ENCODE data around the gene TPI1.

TPI1 gene

DNA sequence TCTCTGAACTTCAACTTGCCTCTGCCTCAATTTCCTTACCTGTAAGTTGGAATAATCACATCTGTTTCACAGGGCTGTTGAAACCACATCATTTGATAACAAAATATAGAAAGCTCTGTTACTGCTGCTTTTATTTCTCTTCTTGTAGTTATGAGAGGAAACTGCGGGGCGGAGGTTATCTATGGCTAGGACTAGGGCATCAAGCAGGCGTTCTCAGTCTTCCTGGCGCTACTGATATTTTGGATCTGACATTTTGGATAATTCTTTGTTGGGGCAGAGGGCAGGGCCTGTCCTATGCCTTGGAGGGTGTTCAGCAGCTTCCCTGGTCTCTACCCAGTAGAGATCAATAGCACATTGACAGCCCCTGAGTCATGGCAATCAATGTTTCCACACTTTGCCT, 35.2 kb upstream of the TPI1 start:
- H3K27ac ChIP-seq (ENCODE audit: low read depth, low read length), result no peak overlapping the region
- H3K4me1 ChIP-seq (ENCODE audit: control insufficient read depth, low read length), result peaks cover 27% of the 10 kb centered on the region
- no peaks in the 10 kb centered on the region for H4K20me1 ChIP-seq (ENCODE audit: control insufficient read depth, insufficient read depth, low read depth, low read length)
- H3F3A ChIP-seq (ENCODE audit: control insufficient read depth, insufficient read depth), result no peaks in the 10 kb centered on the region
- H3K9me3 ChIP-seq (ENCODE audit: control insufficient read depth, insufficient read depth, low read length), result no peaks in the 10 kb centered on the region
- no peaks in the 10 kb centered on the region for H3K36me3 ChIP-seq (ENCODE audit: control insufficient read depth, low read length)
- no peak overlapping the region for H3K4me3 ChIP-seq (ENCODE audit: low read length)
- no peaks in the 10 kb centered on the region for H3K9me2 ChIP-seq (replicated peaks; ENCODE audit: control insufficient read depth, low read length)
- no peaks in the 10 kb centered on the region for H3K79me2 ChIP-seq (ENCODE audit: control insufficient read depth, low read length)
- peaks cover 58% of the 10 kb centered on the region for H3K27me3 ChIP-seq (ENCODE audit: control insufficient read depth, low read length)
- TF ChIP-seq EZH2phosphoT487 (IDR thresholded peaks at IDR 0.05; ENCODE audit: borderline replicate concordance, low read length), result no peak
- TF ChIP-seq, protein P1, sequence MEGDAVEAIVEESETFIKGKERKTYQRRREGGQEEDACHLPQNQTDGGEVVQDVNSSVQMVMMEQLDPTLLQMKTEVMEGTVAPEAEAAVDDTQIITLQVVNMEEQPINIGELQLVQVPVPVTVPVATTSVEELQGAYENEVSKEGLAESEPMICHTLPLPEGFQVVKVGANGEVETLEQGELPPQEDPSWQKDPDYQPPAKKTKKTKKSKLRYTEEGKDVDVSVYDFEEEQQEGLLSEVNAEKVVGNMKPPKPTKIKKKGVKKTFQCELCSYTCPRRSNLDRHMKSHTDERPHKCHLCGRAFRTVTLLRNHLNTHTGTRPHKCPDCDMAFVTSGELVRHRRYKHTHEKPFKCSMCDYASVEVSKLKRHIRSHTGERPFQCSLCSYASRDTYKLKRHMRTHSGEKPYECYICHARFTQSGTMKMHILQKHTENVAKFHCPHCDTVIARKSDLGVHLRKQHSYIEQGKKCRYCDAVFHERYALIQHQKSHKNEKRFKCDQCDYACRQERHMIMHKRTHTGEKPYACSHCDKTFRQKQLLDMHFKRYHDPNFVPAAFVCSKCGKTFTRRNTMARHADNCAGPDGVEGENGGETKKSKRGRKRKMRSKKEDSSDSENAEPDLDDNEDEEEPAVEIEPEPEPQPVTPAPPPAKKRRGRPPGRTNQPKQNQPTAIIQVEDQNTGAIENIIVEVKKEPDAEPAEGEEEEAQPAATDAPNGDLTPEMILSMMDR (IDR thresholded peaks at IDR 0.05; ENCODE audit: low read depth, low read length, poor library complexity, severe bottlenecking), result no peak
- H3K4me2 ChIP-seq (ENCODE audit: low read length), result no peak overlapping the region

DNA sequence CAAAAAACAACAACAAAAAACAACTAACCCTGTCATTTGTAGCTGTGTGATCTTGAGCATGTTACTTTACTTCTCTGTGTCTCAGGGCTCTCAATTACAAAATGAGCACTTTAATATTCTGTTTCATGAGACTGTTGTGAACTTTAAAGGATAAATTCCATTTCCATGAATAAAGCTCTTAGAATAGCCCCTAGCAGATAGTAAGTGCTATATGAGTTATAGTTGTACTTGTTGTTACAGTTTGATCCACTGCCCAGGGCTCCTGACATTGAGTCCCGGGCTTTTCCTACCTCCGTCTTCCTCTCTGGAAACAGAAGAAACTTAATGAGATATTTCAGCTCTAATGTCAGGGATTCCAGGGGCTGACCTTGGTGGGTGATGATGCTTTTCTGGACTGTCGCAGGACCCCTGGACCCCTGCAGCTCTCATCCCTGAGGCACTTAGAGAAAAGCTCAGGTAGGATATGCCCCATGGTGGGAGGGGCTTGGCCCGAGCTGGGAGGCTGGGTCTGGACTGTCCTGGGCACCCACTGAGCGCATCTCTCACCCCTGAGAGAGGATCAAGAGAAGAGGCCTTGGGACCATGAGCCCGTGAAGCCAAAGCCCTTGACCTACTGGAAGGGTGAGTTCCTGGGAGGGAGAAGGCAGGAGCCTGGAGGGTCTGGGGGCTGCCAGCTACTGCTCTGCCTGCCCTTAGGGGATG, 34.0 kb upstream of the TPI1 start:
- Histone ChIP-seq H3K36me3 (ENCODE audit: control insufficient read depth, low read length) (no peaks in the 10 kb centered on the region), H3K4me2 (ENCODE audit: low read length) (no peak overlapping the region), H3K4me3 (ENCODE audit: low read length) (no peak overlapping the region), H3F3A (ENCODE audit: control insufficient read depth, insufficient read depth) (no peaks in the 10 kb centered on the region), H3K79me2 (ENCODE audit: control insufficient read depth, low read length) (no peaks in the 10 kb centered on the region), H3K9me2 (replicated peaks; ENCODE audit: control insufficient read depth, low read length) (no peaks in the 10 kb centered on the region), H3K27ac (ENCODE audit: low read depth, low read length) (no peak overlapping the region), H3K27me3 (ENCODE audit: control insufficient read depth, low read length) (peaks cover 48% of the 10 kb centered on the region), H3K4me1 (ENCODE audit: control insufficient read depth, low read length) (peaks cover 21% of the 10 kb centered on the region), H3K9me3 (ENCODE audit: control insufficient read depth, insufficient read depth, low read length) (no peaks in the 10 kb centered on the region), H4K20me1 (ENCODE audit: control insufficient read depth, insufficient read depth, low read depth, low read length) (no peaks in the 10 kb centered on the region)
- no peak for TF ChIP-seq EZH2phosphoT487 (IDR thresholded peaks at IDR 0.05; ENCODE audit: borderline replicate concordance, low read length)
- TF ChIP-seq, protein P1 (IDR thresholded peaks at IDR 0.05; ENCODE audit: low read depth, low read length, poor library complexity, severe bottlenecking), result no peak

DNA sequence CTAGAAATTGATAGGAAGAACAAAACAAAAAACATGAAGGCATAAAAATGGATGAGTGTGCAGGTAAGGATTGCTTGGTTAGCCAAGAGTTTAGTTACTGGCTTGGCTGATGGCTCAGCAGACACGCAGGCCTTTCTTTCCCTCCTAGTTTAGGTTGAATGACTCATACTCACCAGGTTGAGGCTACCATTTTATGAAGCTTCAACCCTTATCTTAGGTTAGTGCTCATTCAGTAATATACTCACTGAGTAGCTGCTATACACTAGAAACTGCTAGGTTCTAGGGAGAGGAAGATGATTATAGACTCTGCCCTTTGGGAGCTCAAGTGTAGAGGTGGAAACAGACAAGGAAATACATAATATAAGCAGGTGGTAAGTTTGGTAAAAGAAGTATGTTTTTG, 33.1 kb upstream of the TPI1 start:
- Histone ChIP-seq H3K4me1 (ENCODE audit: control insufficient read depth, low read length) (peaks cover 23% of the 10 kb centered on the region), H3F3A (ENCODE audit: control insufficient read depth, insufficient read depth) (no peaks in the 10 kb centered on the region), H3K79me2 (ENCODE audit: control insufficient read depth, low read length) (no peaks in the 10 kb centered on the region), H3K9me2 (replicated peaks; ENCODE audit: control insufficient read depth, low read length) (no peaks in the 10 kb centered on the region), H4K20me1 (ENCODE audit: control insufficient read depth, insufficient read depth, low read depth, low read length) (no peaks in the 10 kb centered on the region), H3K4me2 (ENCODE audit: low read length) (no peak overlapping the region), H3K27ac (ENCODE audit: low read depth, low read length) (no peak overlapping the region), H3K9me3 (ENCODE audit: control insufficient read depth, insufficient read depth, low read length) (no peaks in the 10 kb centered on the region), H3K27me3 (ENCODE audit: control insufficient read depth, low read length) (peaks cover 39% of the 10 kb centered on the region), H3K36me3 (ENCODE audit: control insufficient read depth, low read length) (no peaks in the 10 kb centered on the region), H3K4me3 (ENCODE audit: low read length) (no peak overlapping the region)
- TF ChIP-seq EZH2phosphoT487 (IDR thresholded peaks at IDR 0.05; ENCODE audit: borderline replicate concordance, low read length), result no peak
- TF ChIP-seq, protein P1 (IDR thresholded peaks at IDR 0.05; ENCODE audit: low read depth, low read length, poor library complexity, severe bottlenecking), result no peak

All from DOHH2 (cell line).